IMR-90 (cell line): ENCODE data around the gene IL1B. TPM values are rescaled to one million over a fixed set of nuclear protein-coding genes. Genes with fewer than 3 reads are reported as not detected.

ENCODE experiments used
- ATAC-seq: fragments of 200-7000 bp; cut with Tn5 transposase; 2 replicates; pipeline ENCODE4 v1.9.1; 2020; ENCODE audit warnings: low read depth, mild to moderate bottlenecking, moderate library complexity
- BruUV-seq: library from RNA; stranded (reverse); fragments of 400-500 nt; replicated peaks from 2 replicates; lab custom pipeline; 2021; lab: Mats Ljungman, UMichigan
- CTCF ChIA-PET: fragments of 300-600 bp; formaldehyde crosslinking; extraction: SDS; loops from one replicate; lab custom pipeline; 2021; ENCODE audit warnings: antibody characterized with exemption; lab: Yijun Ruan, JAX
- POLR2A ChIA-PET: fragments of 300-600 bp; sonication (Branson Sonifier 250); formaldehyde crosslinking; loops from one replicate; lab custom pipeline; 2022; ENCODE audit warnings: antibody characterized with exemption; ENCODE audit not compliant: unreplicated experiment; lab: Charles Lee
- DNase-seq: peaks from one replicate; pipeline ENCODE4 v3.0.0; 2013
- H2AFZ ChIP-seq: replicated peaks from 2 replicates; pipeline ENCODE3; 2013; ENCODE audit warnings: low read length, mild to moderate bottlenecking; ENCODE audit not compliant: poor library complexity
- H2AK5ac ChIP-seq: 2 replicates; pipeline ENCODE4 v1.6.1; 2013; ENCODE audit warnings: low read depth, low read length, inconsistent platforms
- H2AK9ac ChIP-seq: replicated peaks from 2 replicates; pipeline ENCODE3; 2013; ENCODE audit warnings: mild to moderate bottlenecking, low read depth, low read length, moderate library complexity; ENCODE audit not compliant: poor library complexity
- H2BK120ac ChIP-seq: 2 replicates; pipeline ENCODE4 v1.6.1; 2013; ENCODE audit warnings: low read depth, low read length, inconsistent platforms
- H2BK15ac ChIP-seq: 3 replicates; pipeline ENCODE4 v1.6.1; 2013; ENCODE audit warnings: low read depth, low read length, inconsistent platforms
- H2BK20ac ChIP-seq: 2 replicates; pipeline ENCODE4 v1.6.1; 2013; ENCODE audit warnings: low read depth, mild to moderate bottlenecking, inconsistent platforms, low read length, moderate library complexity
- H2BK5ac ChIP-seq: 2 replicates; pipeline ENCODE4 v1.6.1; 2013; ENCODE audit warnings: mild to moderate bottlenecking, low read depth, low read length, inconsistent platforms; ENCODE audit not compliant: poor library complexity, severe bottlenecking
- H3K14ac ChIP-seq: replicated peaks from 2 replicates; pipeline ENCODE4 v1.6.1; 2013; ENCODE audit warnings: low read depth, low read length, inconsistent platforms
- H3K18ac ChIP-seq: 2 replicates; pipeline ENCODE4 v1.6.1; 2013; ENCODE audit warnings: low read depth, low read length, control low read depth
- H3K23ac ChIP-seq: 2 replicates; pipeline ENCODE4 v1.6.1; 2013; ENCODE audit warnings: low read depth, low read length, inconsistent platforms
- H3K27ac ChIP-seq: 2 replicates; pipeline ENCODE4 v1.5.1; 2013; ENCODE audit warnings: mild to moderate bottlenecking, control low read depth, low read length; ENCODE audit not compliant: insufficient read depth
- H3K27me3 ChIP-seq: 2 replicates; pipeline ENCODE4 v1.6.1; 2013; ENCODE audit warnings: low read length; ENCODE audit not compliant: control insufficient read depth, insufficient read depth
- H3K36me3 ChIP-seq: 2 replicates; pipeline ENCODE4 v1.6.1; 2013; ENCODE audit warnings: low read length, mixed read lengths; ENCODE audit not compliant: control insufficient read depth, insufficient read depth
- H3K4ac ChIP-seq: 2 replicates; pipeline ENCODE4 v1.6.1; 2013; ENCODE audit warnings: low read depth, low read length, inconsistent platforms
- H3K4me1 ChIP-seq: 2 replicates; pipeline ENCODE4 v1.6.1; 2013; ENCODE audit warnings: low read length, mixed read lengths; ENCODE audit not compliant: control insufficient read depth, insufficient read depth
- H3K4me2 ChIP-seq: 2 replicates; pipeline ENCODE4 v1.6.1; 2013; ENCODE audit warnings: low read depth, mild to moderate bottlenecking, control low read depth, low read length, moderate library complexity
- H3K4me3 ChIP-seq: 2 replicates; pipeline ENCODE4 v1.5.1; 2013; ENCODE audit warnings: low read depth, mild to moderate bottlenecking, control low read depth, low read length, moderate library complexity; ENCODE audit not compliant: insufficient read depth
- H3K56ac ChIP-seq: 2 replicates; pipeline ENCODE4 v1.6.1; 2013; ENCODE audit warnings: low read length, inconsistent platforms; ENCODE audit not compliant: insufficient read depth; ENCODE audit errors: extremely low read depth
- H3K79me1 ChIP-seq, 2 experiments: 2 replicates each; pipeline ENCODE4 v1.6.1; 2013; ENCODE audit warnings: low read length in 2 of 2, inconsistent platforms in 1 of 2, low read depth in 1 of 2
- H3K9ac ChIP-seq: 2 replicates; pipeline ENCODE4 v1.6.1; 2013; ENCODE audit warnings: low read depth, low read length, control low read depth
- H3K9me1 ChIP-seq: 2 replicates; pipeline ENCODE4 v1.6.1; 2013; ENCODE audit warnings: low read length, inconsistent platforms; ENCODE audit not compliant: insufficient read depth
- H3K9me3 ChIP-seq: 2 replicates; pipeline ENCODE4 v1.6.1; 2013; ENCODE audit warnings: low read length; ENCODE audit not compliant: control insufficient read depth, insufficient read depth
- H4K20me1 ChIP-seq: 2 replicates; pipeline ENCODE4 v1.6.1; 2013; ENCODE audit warnings: low read length, inconsistent platforms; ENCODE audit not compliant: insufficient read depth
- H4K5ac ChIP-seq: 2 replicates; pipeline ENCODE4 v1.6.1; 2013; ENCODE audit warnings: mild to moderate bottlenecking, low read depth, low read length, control low read depth
- H4K8ac ChIP-seq, 2 experiments: 2 replicates each; pipeline ENCODE4 v1.6.1; 2013; ENCODE audit warnings: low read depth in 2 of 2, low read length in 2 of 2, control low read depth in 1 of 2, inconsistent platforms in 1 of 2
- H4K91ac ChIP-seq: 2 replicates; pipeline ENCODE4 v1.6.1; 2013; ENCODE audit warnings: low read depth, low read length, inconsistent platforms; ENCODE audit not compliant: insufficient read depth
- BHLHE40 ChIP-seq: fragments of 150-350 bp; IDR thresholded peaks from 2 replicates; pipeline ENCODE4 v1.6.1; 2016; ENCODE audit warnings: mild to moderate bottlenecking, low read depth, low read length
- CEBPB ChIP-seq: IDR thresholded peaks from 2 replicates; pipeline ENCODE4 v1.6.1; 2012; ENCODE audit warnings: low read depth, low read length, improper control_type of control experiment
- CHD1 ChIP-seq: IDR thresholded peaks from 2 replicates; pipeline ENCODE4 v1.6.1; 2012; ENCODE audit warnings: low read depth, low read length, improper control_type of control experiment
- FOS ChIP-seq: fragments of 150-350 bp; IDR thresholded peaks from 2 replicates; pipeline ENCODE4 v1.6.1; 2016; ENCODE audit warnings: low read depth, low read length
- MXI1 ChIP-seq: IDR thresholded peaks from 2 replicates; pipeline ENCODE4 v1.6.1; 2012; ENCODE audit warnings: low read depth, mild to moderate bottlenecking, low read length, moderate library complexity, borderline replicate concordance
- NFE2L2 ChIP-seq: fragments of 150-350 bp; IDR thresholded peaks from 2 replicates; pipeline ENCODE4 v1.6.1; 2016; ENCODE audit warnings: low read depth, mild to moderate bottlenecking, low read length
- POLR2A ChIP-seq: IDR thresholded peaks from 2 replicates; pipeline ENCODE4 v1.6.1; 2012; ENCODE audit warnings: mild to moderate bottlenecking, low read depth, low read length
- RAD21 ChIP-seq: IDR thresholded peaks from 2 replicates; pipeline ENCODE4 v1.6.1; 2012; ENCODE audit warnings: low read length, improper control_type of control experiment
- RFX5 ChIP-seq: IDR thresholded peaks from 2 replicates; pipeline ENCODE4 v1.8.0; 2012; ENCODE audit warnings: low read depth, mild to moderate bottlenecking, low read length, moderate library complexity
- WGBS, 2 experiments: methylation state at CpG; one replicate each; pipeline versions ENCODE4 v1.1.5 to v1.1.7; 2013; ENCODE audit warnings: missing lambda C conversion rate in 2 of 2; ENCODE audit not compliant: insufficient read length in 1 of 2; ENCODE audit errors: extremely low coverage in 2 of 2; 5-methylcytosine and 5-hydroxymethylcytosine counted together
- dilution Hi-C: fragments of 300-500 bp; cut with HindIII; formaldehyde crosslinking; loops from one replicate; pipeline ENCODE4 v1.14.3; 2018; ENCODE audit warnings: low sequenced_read_pairs; ENCODE audit not compliant: unreplicated experiment
- in situ Hi-C: fragments of 300-500 bp; cut with MboI; formaldehyde crosslinking; loops from 3 replicates; pipeline ENCODE4 v1.14.3; 2019; ENCODE audit warnings: low sequenced_read_pairs, inconsistent platforms, mixed read lengths
- intact Hi-C: fragments of 100-400 bp; cut with micrococcal nuclease; formaldehyde crosslinking; loops from 2 replicates; pipeline ENCODE4 v1.10.0; 2022
- polyA plus RNA-seq, 3 experiments: library from polyadenylated mRNA; depleted of rRNA; stranded (reverse); fragments of >200 nt; gene quantifications; 2 replicates each; pipeline ENCODE4 v1.2.3, GENCODE V29; 2012; ENCODE audit warnings: low replicate concordance in 1 of 3
- total RNA-seq: library from RNA; depleted of rRNA; stranded (reverse); fragments of >200 nt; gene quantifications from 2 replicates; pipeline ENCODE4 v1.2.3, GENCODE V29; 2012
- TF ChIP-seq, protein P1 (sequence below): conservative IDR thresholded peaks from 2 replicates; pipeline ENCODE4 v1.5.1; 2012; ENCODE audit warnings: mild to moderate bottlenecking, low read depth, low read length, improper control_type of control experiment

Gene IL1B
- total and polyA plus RNA-seq, 2 of the 4 experiments (the other 2 are of a cell fraction) = 3.0 to 4.4 TPM

GRCh38 chr2:112794841-112795240 is 41.7 kb downstream of the IL1B start:
- Histone ChIP-seq H3K4me1 (peaks cover 5% of the 10 kb centered on the region), H4K20me1 (no peaks in the 10 kb centered on the region), H3K23ac (peak overlapping the region; percentile 48; the same call in 1 of the 2 replicates), H2BK20ac (peak overlapping the region; percentile 95), H2BK15ac (peak overlapping the region; percentile 95; the same call in 2 of the 3 replicates), H3K4ac (peak overlapping the region; percentile 94), H3K79me1 (0 out of 4 replicates have a peak, but pooled peaks cover 0 to 3% of the 10 kb centered on the region in 2 experiments), H3K56ac (no peak overlapping the region), H2AFZ (peak overlapping the region; percentile 60), H3K9ac (no peak overlapping the region), H3K18ac (peak overlapping the region; percentile 25), H3K27ac (peak overlapping the region; percentile 57; the same call in 1 of the 2 replicates), H4K91ac (peak overlapping the region; percentile 89), H4K8ac (peak overlapping the region; percentile 79 to 84; a peak in 3 of 4 replicates), H2BK5ac (peak overlapping the region; percentile 30), H3K27me3 (no peaks in the 10 kb centered on the region), H3K9me1 (peaks cover 8% of the 10 kb centered on the region), H2BK120ac (peak overlapping the region; percentile 97), H3K14ac (peak overlapping the region; percentile 80), H3K36me3 (no peaks in the 10 kb centered on the region), H4K5ac (peak overlapping the region; percentile 41), H3K9me3 (peaks cover 6% of the 10 kb centered on the region), H3K4me3 (no peak overlapping the region), H2AK5ac (peak overlapping the region; percentile 94), H3K4me2 (no peak overlapping the region), H2AK9ac (peak overlapping the region; percentile 34)
- no CpG with 5 or more reads among the region's 3 CpGs for WGBS, 2 experiments
- no TSS peak for BruUV-seq
- no peak for ATAC-seq
- TF ChIP-seq, protein P1, sequence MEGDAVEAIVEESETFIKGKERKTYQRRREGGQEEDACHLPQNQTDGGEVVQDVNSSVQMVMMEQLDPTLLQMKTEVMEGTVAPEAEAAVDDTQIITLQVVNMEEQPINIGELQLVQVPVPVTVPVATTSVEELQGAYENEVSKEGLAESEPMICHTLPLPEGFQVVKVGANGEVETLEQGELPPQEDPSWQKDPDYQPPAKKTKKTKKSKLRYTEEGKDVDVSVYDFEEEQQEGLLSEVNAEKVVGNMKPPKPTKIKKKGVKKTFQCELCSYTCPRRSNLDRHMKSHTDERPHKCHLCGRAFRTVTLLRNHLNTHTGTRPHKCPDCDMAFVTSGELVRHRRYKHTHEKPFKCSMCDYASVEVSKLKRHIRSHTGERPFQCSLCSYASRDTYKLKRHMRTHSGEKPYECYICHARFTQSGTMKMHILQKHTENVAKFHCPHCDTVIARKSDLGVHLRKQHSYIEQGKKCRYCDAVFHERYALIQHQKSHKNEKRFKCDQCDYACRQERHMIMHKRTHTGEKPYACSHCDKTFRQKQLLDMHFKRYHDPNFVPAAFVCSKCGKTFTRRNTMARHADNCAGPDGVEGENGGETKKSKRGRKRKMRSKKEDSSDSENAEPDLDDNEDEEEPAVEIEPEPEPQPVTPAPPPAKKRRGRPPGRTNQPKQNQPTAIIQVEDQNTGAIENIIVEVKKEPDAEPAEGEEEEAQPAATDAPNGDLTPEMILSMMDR = no peak
- TF ChIP-seq FOS = no peak
- no peak for TF ChIP-seq CHD1
- TF ChIP-seq CEBPB = no peak
- no peak for TF ChIP-seq RAD21
- no peak for TF ChIP-seq NFE2L2
- TF ChIP-seq MXI1 = no peak
- TF ChIP-seq BHLHE40 = no peak
- no peak for TF ChIP-seq POLR2A
- TF ChIP-seq RFX5 = no peak
- POLR2A ChIA-PET = no interaction called here
- intact Hi-C loops (no loop called here), dilution Hi-C loops (no loop called here), in situ Hi-C loops (no loop called here)
- CTCF ChIA-PET = no interaction called here
- DNase-seq = no peak
